ENCODE data around the gene KCNH8. TPM values are rescaled to one million over a fixed set of nuclear protein-coding genes. Genes with fewer than 3 reads are reported as not detected.
"Not testable (repeated sequence)": the region's sequence is repeated elsewhere in the genome, so short reads cannot be mapped to it uniquely, and the experiment has no call there.

Gene KCNH8
- polyA plus RNA-seq, 3 donors = 0.03 to 0.43 TPM; not detected in 1

DNA sequence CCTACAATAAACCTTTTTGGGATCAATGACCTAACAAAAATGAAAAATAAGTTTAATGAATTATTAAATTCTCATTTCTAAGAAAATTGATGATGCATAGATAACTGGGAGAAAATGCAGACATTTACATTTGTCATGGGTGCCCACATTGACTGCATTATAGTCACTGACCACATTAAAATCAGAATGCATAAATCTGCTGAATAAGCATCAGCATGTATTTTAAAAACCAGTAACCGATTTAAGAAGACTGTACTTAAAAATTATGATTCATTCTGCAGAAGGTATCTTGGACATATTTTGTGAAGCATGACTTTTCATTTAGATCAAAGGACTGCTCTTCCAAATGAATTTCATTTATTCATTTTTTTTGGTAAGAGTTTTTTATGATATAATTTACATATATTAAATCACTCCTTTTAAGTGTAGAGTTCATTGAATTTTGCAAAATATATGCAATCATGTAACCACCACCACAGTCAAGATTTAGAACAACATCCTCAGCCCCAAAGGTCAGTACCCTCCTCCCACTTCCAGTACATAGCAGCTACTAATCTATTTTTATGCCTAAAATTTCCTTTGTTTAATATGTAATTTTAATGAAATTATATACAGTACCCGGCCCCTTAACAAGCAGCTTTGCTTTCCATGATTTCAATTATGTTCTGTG lies 11.8 kb downstream of the KCNH8 start:
- no peak overlapping the region for H3K27ac ChIP-seq (ENCODE audit: low read depth, low read length)
- WGBS, 3 donors = 74 to 93% (median 78%) methylated on average over 2 of the region's 2 CpGs

DNA sequence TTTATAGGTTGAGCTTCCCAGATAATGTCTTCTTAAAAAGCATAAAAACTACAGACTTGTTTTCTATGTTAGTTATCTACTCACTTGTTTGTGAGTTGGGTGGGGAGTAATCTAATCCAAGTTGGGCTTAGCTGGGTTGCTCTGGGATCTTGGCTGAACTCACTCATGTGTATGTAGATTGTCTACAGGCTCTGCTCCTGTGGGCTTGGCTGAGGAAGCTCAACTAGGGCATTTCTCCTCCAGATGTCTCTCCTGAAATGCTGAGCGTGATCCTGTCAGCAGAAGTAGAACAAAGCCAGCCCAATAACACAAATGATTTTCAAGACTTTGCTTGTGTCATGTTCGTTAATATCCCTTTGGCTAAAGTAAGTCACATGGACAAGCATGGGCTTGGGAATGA lies 17.3 kb downstream of the KCNH8 start:
- 69 to 83% (median 73%) methylated on average over 2 of the region's 2 CpGs for WGBS, 3 donors
- no peak overlapping the region for H3K27ac ChIP-seq (ENCODE audit: low read depth, low read length)

DNA sequence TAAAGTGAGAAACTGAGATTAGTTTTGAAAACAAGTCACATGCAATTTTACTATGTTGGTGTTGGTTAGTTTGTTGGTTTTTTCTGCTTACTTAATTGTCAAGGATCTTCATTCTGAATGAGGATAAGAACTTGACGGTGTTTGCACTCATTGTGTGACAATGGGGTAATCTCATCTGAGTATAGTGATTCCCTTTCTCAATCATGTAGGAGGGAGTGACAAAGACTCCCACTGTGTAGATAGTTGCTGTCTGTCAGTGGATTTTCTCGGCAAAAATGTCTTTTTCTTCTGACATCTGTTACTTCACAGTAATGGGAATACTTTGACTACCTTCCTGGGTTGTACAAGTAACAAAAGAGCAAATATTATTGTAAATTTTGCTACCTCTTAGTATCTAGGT lies 23.5 kb downstream of the KCNH8 start:
- H3K27ac ChIP-seq (ENCODE audit: low read depth, low read length) = no peak overlapping the region
- 71 to 76% (median 74%) methylated on average over 2 of the region's 2 CpGs for WGBS, 3 donors

DNA sequence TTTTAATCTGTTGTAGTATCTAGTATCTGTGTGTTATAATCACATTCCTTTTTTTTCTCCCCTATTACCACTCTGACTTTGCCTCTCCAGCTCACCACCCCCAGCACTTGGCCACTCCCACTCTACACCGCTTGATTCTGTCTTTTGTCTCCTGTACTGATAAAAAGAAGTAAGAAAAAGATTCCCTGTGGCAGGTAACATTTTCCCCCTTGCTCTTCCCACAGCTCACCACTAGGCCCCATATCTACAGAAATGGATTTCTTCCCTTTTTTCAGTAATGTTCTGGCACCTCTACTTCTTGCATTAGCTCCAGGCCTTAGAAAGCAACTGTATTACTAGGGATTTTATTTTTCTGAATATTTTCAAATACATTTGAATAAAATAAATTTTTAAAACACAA lies 25.6 kb downstream of the KCNH8 start:
- 36 to 58% (median 51%) methylated on average over 1 of the region's 1 CpG for WGBS, 3 donors
- H3K27ac ChIP-seq (ENCODE audit: low read depth, low read length) = no peak overlapping the region

DNA sequence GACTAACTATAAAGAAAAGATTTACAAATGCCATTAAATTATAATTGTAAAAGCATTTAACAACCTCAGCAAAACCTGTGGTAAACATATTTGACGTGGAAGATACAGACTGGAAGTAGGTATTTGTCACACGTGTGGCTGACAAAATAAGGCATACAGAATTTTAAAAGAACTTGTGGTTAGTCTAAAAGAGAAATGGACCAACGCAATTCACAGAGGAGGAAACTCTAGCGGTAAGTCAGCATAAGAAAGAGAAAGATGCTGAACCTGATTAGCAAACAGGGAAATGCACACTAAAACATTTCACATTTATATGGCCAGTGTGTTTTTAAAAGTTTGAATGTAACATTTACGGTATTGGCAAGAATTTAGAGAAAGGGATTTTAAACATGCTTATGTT lies 35.3 kb downstream of the KCNH8 start:
- WGBS, 3 donors = 34 to 74% (median 41%) methylated on average over 5 of the region's 5 CpGs
- H3K27ac ChIP-seq (ENCODE audit: low read depth, low read length) = no peak overlapping the region

DNA sequence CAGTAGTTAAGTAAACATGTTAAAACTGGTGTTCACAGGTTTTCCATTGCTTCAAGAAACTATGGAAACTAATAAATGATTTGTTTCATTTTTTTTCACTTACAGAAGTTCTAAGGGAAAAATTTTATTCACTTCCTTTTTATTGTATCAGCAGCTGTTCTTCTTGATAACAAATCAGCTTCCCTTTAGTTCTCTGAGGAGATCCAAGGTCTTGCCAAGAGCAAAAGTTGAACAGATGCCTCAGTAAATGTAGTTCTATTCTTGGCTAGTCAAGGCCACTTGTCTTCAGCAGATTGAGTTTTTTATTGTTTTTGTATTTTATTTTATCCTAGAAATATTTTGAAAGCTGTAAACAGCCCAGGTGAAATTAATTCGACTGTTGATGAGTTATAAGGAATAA lies 41.8 kb downstream of the KCNH8 start:
- WGBS, 3 donors = 59 to 70% (median 67%) methylated on average over 1 of the region's 1 CpG
- no peak overlapping the region for H3K27ac ChIP-seq (ENCODE audit: low read depth, low read length)

DNA sequence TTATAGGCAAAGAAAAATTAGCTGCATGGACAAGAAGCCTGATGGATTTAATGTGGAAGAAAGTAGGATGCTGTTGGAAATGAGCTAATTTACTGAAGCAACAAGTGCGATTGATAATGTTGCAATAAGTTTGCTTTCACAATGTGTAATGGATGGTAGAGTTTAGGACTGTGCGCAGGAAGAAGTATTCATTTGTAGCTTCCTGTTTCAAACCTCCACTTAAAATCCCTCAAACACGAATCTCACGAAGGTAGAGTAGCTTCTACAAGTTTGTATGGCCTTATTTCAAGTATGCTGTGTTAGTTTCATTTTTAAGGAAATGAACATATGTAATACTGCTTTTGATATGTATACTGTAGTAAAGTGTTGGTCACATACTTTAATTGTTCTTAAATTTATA lies 42.3 kb downstream of the KCNH8 start:
- no peak overlapping the region for H3K27ac ChIP-seq (ENCODE audit: low read depth, low read length)
- WGBS, 3 donors = 40 to 77% (median 55%) methylated on average over 4 of the region's 4 CpGs

DNA sequence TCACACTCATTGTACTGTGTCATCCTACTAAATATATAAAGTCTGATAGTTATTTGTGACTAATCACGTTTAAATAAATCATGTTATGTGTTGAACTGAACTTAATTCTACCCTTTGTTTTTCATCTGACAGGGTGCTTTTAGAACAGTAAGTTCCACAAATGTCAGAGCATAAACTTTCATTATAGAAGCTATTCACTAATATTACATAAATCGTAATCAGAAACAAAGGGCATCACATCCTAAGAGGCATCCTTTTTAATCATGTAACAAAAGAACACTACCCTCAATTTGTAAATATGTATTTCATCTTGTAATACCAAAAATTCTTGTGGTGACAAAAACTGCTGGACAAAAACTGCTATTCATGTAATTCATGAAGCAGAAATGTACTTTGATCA lies 50.8 kb downstream of the KCNH8 start:
- no peak overlapping the region for H3K27ac ChIP-seq (ENCODE audit: low read depth, low read length)
- 81 to 87% (median 86%) methylated on average over 2 of the region's 2 CpGs for WGBS, 3 donors

DNA sequence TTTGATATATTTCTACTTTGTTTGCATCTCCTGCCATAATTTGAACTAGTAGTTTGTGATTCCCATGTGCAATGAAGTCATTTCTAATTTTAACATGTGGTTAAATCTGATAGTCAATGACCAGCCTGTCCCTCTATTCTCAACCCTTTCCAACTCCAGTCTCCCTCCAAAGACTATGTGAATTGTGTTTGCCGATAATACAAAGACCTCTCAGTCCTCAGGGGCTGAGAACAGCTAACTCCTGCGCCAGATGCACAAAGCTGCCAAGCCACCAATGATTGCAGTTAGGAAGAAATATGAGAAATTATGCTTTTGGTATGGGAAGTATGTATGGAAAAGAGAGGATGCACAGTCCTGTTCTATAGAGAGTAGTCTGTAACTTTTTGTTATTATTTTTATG lies 54.0 kb downstream of the KCNH8 start:
- 64 to 81% (median 74%) methylated on average over 2 of the region's 2 CpGs for WGBS, 3 donors
- H3K27ac ChIP-seq (ENCODE audit: low read depth, low read length) = no peak overlapping the region

DNA sequence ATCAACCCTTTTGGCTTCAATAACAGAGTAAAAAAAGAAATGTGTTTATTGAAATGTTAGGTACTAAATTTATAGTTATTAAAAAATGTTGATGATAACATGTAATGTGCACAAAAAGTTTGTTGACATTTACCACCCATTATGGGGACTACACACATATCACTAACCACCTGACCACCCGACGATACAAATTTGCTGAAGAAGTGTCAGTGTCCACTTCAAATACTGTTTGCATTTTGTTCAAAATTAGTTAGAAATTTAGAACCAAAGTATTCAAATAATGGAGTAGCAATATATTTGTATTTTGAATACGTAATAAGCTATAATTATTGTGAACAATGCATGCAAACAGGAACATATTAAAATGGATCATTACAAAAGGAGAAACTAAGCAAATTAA lies 54.4 kb downstream of the KCNH8 start:
- no peak overlapping the region for H3K27ac ChIP-seq (ENCODE audit: low read depth, low read length)
- WGBS, 3 donors = 89 to 95% (median 89%) methylated on average over 3 of the region's 3 CpGs

DNA sequence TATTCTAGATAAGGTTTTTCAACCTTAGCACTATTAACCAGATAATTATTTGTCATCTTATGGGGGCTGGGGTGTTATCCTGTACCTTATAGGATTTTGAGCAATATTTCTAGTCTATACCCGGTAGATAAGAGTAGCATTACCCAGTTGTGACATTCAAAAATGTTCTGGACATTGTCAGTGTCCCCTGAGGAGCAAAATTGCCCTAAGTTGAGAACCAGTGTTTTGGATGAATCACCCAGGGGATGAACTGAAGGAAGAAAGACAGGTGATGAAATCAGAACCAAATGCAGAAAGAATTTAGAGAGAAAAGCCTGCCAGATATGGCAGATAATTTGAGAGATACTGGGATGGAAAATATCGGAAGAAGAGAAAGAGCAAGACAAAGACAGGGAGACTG lies 58.2 kb downstream of the KCNH8 start:
- WGBS, 3 donors = 77 to 88% (median 85%) methylated on average over 2 of the region's 2 CpGs
- H3K27ac ChIP-seq (ENCODE audit: low read depth, low read length) = no peak overlapping the region

DNA sequence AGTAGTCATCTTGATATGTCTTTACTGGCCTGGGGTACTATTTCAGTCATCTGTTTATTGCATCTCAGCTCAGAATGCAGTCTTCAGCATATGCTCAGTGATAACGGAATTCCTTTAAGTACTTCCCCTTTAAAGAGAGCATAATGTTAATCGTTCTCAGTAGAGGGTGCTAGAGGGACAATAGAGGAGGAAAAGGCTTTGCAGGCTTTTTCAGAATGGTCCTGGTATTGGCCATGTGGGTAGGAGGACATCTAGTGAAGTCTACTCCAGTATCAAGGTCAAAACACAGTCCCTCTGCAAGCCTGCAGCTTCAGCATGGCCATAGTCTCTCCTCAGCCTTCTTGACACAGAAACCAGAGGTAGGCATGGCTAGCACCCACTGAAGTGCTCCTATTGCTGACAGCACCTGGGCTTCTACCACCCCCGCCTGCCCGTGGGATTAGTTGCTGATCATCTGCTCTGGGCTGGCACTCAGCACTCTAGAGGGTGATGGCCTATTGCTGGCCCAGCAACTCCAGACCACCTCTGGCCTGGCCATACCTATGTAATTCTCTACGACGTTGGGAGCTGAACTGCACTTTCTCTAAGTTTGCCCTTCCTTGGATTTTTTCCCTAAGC lies 65.4 kb downstream of the KCNH8 start:
- 65 to 77% (median 68%) methylated on average over 6 of the region's 6 CpGs for WGBS, 3 donors
- H3K27ac ChIP-seq (ENCODE audit: low read depth, low read length) = no peak overlapping the region

DNA sequence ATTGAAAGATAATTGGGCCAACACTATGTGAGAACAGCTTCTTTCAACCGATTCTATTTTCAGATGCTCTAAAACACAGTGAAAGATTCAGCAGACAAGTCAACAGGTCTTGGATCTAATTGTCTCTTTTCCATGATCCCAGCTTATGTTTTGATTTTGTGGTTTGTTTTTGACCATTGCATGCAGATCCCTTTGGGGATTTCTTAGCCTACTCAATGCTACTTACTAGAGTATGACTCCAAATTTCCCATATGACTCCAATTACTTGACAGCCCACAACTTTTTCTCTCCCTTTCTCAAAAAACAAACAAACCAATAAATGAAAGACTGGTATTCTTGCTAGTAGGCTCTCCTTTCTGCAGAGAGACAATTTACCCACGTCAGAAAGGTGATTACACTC lies 67.1 kb downstream of the KCNH8 start:
- WGBS, 3 donors = 33 to 85% (median 60%) methylated on average over 2 of the region's 2 CpGs
- no peak overlapping the region for H3K27ac ChIP-seq (ENCODE audit: low read depth, low read length)

DNA sequence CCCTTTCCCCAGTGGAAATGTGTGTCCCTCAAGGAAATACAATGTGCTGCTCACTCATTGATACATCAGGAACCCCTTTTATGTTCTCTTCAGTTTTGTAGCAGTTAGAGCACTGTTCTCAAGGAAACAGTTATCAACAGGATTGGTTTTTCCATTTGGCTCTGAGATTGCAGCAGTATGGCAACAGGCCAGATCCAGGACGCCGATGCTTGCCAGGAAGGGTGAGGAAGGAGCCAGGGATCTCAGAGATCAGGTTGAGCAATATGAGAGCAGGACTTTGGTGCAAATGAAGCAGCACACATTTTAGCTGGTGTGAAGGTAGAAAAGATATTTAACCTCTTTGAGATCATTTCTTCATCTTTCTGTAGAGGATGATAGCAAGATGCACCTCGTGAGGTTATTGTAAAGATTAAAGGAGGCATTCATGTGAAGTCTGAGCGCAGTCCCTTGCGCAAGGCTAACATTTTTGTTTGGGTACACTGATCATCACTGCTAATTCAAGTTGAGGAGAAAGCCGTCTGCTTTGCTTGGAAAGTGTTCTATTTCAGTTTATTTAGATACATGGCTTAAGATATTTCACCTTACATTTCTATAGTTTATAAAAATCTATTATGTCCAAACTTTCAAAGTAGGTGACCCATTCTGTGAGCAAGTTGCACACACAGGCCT lies 68.5 kb downstream of the KCNH8 start:
- 59 to 64% (median 63%) methylated on average over 6 of the region's 6 CpGs for WGBS, 3 donors

DNA sequence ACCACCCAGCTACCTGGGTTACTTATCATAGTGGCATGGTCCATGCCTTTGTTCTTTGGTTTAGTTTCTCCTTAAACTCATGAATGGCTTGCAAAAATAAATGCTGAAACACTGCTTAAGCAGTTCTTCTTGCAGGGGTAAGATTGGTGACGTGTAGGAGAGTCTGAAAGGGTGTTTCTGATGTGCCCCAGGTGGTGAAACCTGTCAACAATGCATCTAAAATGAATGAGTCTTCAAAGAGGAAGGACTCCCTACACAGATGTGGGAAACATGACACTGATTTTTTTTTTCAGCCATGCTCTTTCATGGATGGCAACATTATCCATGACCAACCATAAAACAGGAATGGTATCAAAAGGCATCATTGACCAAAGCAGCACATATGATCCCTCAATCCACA lies 72.0 kb downstream of the KCNH8 start:
- no peak overlapping the region for H3K27ac ChIP-seq (ENCODE audit: low read depth, low read length)
- WGBS, 3 donors = 63 to 82% (median 64%) methylated on average over 1 of the region's 1 CpG

More for the DNA sequence above, 68.5 kb downstream of the KCNH8 start:
- no peak overlapping the region for H3K27ac ChIP-seq (ENCODE audit: low read depth, low read length)

DNA sequence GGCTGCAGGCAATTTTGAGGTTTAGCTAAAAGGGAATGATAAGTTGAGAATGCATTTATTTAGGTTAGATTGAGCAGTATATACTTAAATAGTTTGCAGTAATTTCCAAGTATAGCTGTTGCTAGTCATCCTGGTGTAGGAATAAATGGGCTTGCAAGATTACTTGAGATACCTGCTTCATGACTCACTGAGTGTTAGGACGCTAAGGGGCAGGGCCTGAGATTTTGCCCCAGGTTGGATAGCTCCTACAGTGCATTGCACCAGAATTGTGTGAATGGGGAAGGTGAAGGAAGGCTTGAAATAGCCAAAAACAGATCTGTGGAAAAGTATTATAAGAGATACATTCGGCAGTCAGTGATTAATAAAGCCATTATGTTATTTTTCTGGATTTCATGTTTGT lies 72.8 kb downstream of the KCNH8 start:
- H3K27ac ChIP-seq (ENCODE audit: low read depth, low read length) = no peak overlapping the region
- 76 to 87% (median 78%) methylated on average over 2 of the region's 2 CpGs for WGBS, 3 donors

DNA sequence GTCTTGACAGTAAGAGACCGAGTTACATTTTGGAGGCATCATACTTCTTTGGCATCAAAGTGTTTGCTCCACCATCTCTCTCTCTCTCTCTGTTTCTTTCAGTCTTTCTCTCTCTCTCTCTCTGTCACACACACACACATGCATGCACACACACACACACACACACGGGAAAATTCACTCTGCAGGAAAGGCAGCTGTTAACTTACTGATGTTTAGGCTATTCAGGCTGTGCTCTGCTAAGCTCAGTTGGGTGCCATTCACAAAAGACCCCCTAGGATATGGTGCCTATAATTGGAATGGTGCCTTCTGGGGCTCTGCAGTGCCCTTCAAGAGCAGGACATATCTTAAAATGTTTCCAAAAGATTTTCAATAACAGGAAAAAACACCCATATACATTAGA lies 78.2 kb downstream of the KCNH8 start:
- H3K27ac ChIP-seq (ENCODE audit: low read depth, low read length) = no peak overlapping the region
- WGBS, 3 donors = 73 to 76% (median 73%) methylated on average over 2 of the region's 2 CpGs

DNA sequence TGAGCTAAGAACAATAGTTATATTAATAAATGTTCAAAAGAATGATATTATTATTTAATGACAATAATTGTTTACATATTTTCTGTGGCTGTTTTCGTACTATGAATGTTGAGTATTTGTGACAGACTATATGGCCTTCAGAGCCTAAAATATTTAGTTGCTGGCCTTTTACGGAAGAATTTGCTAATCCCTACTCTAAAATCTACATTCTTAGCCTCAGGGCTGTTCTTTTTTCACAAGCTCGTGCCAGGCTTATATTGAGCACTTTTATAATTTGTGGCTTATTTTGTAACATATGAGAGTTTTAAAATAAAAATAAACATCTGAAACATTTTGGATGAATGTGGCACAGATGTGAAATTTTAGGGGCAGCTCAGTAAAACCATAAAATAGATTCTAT lies 79.9 kb downstream of the KCNH8 start:
- 85 to 87% (median 86%) methylated on average over 3 of the region's 3 CpGs for WGBS, 3 donors
- no peak overlapping the region for H3K27ac ChIP-seq (ENCODE audit: low read depth, low read length)

DNA sequence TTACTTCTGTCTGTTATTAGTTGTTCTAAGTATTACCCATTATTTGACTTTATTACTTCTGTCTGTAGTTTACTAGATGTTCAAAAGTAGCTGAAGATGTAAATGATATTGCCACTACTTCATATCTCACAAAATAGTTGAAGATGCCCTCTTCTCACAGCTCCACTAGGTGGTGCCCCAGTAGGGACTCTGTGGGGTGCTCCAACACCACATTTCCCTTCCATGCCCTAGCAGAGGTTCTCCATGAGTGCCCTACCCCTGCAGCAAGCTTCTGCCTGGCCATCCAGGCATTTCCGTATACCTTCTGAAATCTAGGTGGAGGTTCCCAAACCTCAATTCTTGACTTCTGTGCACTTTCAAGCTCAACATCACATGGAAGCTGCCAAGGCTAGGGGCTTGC lies 80.8 kb downstream of the KCNH8 start:
- no peak overlapping the region for H3K27ac ChIP-seq (ENCODE audit: low read depth, low read length)
- WGBS, 3 donors = 95 to 100% (median 100%) methylated on average over 1 of the region's 1 CpG

DNA sequence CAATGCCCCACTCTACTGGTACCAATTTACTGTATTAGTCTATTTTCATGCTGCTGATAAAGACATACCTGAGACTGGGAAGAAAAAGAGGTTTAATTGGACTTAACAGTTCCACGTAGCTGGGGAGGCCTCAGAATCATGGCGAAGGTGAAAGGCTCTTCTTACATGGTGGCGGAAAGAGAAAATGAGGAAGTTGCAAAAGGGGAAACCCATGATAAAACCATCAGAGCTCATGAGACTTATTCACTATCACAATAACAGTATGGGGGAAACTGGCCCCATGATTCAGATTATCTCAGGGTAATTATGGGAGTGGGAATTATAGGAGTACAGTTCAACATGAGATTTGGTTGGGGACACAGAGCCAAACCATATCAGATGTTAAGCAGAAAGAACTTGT lies 81.6 kb downstream of the KCNH8 start:
- not testable (repeated sequence) for H3K27ac ChIP-seq (ENCODE audit: low read depth, low read length)
- 55 to 94% (median 61%) methylated on average over 3 of the region's 3 CpGs for WGBS, 3 donors

Measured in adipose tissue (tissue), 3 donors.